OCI-LY3 (cell line): ENCODE data around the gene KDM5C.

Source experiments
- H2AFZ ChIP-seq: fragments of 200-600, 300-600 bp; shearing (Covaris generic); 2 replicates; pipeline ENCODE4 v1.6.0; 2014; ENCODE audit warnings: antibody characterized with exemption, low read depth, low read length
- H3K27ac ChIP-seq: fragments of 200-600, 300-600 bp; sonication (generic); 2 replicates; pipeline ENCODE4 v1.5.1; 2014; ENCODE audit warnings: mild to moderate bottlenecking, low read length, moderate library complexity, mixed read lengths
- H3K27me3 ChIP-seq: fragments of 200-600, 300-600 bp; sonication (generic); 2 replicates; pipeline ENCODE4 v1.6.1; 2014; ENCODE audit warnings: low read depth, low read length, mixed read lengths
- H3K36me3 ChIP-seq: fragments of 200-600, 300-600 bp; sonication (generic); replicated peaks from 2 replicates; pipeline ENCODE3; 2014; ENCODE audit warnings: low read depth, low read length, mixed read lengths
- H3K4me1 ChIP-seq: fragments of 300-600, 200-600 bp; sonication (generic); 2 replicates; pipeline ENCODE4 v1.6.1; 2014; ENCODE audit warnings: low read length, mixed read lengths
- H3K4me2 ChIP-seq: fragments of 200-600, 300-600 bp; sonication (generic); 2 replicates; pipeline ENCODE4 v1.6.1; 2014; ENCODE audit warnings: low read length, mixed read lengths
- H3K4me3 ChIP-seq: fragments of 300-600, 200-600 bp; sonication (generic); 2 replicates; pipeline ENCODE4 v1.5.1; 2014; ENCODE audit warnings: antibody characterized with exemption, mild to moderate bottlenecking, low read length, moderate library complexity
- H3K79me2 ChIP-seq: fragments of 300-600, 200-600 bp; shearing (Covaris generic); 2 replicates; pipeline ENCODE4 v1.6.1; 2014; ENCODE audit warnings: mild to moderate bottlenecking, low read length, mixed read lengths
- H3K9ac ChIP-seq: fragments of 300-600, 200-600 bp; shearing (Covaris generic); 2 replicates; pipeline ENCODE4 v1.6.0; 2014; ENCODE audit warnings: mild to moderate bottlenecking, low read length, moderate library complexity
- H3K9me3 ChIP-seq: fragments of 200-600, 300-600 bp; shearing (Covaris generic); 2 replicates; pipeline ENCODE4 v1.6.1; 2014; ENCODE audit warnings: low read length, mixed read lengths; ENCODE audit not compliant: insufficient read depth
- H4K20me1 ChIP-seq: fragments of 200-600, 300-600 bp; sonication (generic); 2 replicates; pipeline ENCODE4 v1.6.1; 2016; ENCODE audit warnings: low read length, mixed read lengths; ENCODE audit not compliant: insufficient read depth
- EZH2phosphoT487 ChIP-seq: fragments of 200-600 bp; shearing (Covaris generic); IDR thresholded peaks from 2 replicates; pipeline ENCODE4 v1.6.1; 2018; ENCODE audit warnings: antibody characterized with exemption, mixed run types, low read depth
- TF ChIP-seq, protein P1 (sequence below): fragments of 200-600, 300-600 bp; sonication (generic); IDR thresholded peaks from 2 replicates; pipeline ENCODE4 v1.5.1; 2014; ENCODE audit warnings: antibody characterized with exemption, low read length, low read depth

The KDM5C gene

DNA sequence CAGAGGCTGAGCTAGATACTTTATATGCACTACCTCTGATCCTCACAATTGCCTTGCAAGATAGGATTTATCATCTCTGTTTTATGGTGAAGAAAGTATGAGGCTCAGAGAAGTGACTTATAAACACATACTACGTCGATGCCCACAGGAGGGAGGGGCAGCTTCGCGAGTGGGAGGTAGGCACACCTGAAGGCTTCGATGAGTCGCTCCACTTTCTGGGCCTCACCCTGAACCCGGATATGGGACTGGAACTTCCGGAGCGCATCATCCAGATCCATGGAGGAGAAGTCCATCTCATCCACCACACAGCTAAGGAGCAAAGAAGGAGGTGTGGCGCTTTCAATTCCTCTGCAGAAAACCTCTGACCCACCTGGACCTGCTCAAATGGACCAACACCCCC lies 22.9 kb upstream of the KDM5C start:
- Histone ChIP-seq H3K4me1 (no peaks in the 10 kb centered on the region), H3K36me3 (no peaks in the 10 kb centered on the region), H3K9me3 (no peaks in the 10 kb centered on the region), H3K9ac (no peak overlapping the region), H2AFZ (no peak overlapping the region), H3K79me2 (no peaks in the 10 kb centered on the region), H3K4me2 (no peak overlapping the region), H3K4me3 (no peak overlapping the region), H4K20me1 (no peaks in the 10 kb centered on the region), H3K27me3 (no peaks in the 10 kb centered on the region), H3K27ac (no peak overlapping the region)
- TF ChIP-seq, protein P1, sequence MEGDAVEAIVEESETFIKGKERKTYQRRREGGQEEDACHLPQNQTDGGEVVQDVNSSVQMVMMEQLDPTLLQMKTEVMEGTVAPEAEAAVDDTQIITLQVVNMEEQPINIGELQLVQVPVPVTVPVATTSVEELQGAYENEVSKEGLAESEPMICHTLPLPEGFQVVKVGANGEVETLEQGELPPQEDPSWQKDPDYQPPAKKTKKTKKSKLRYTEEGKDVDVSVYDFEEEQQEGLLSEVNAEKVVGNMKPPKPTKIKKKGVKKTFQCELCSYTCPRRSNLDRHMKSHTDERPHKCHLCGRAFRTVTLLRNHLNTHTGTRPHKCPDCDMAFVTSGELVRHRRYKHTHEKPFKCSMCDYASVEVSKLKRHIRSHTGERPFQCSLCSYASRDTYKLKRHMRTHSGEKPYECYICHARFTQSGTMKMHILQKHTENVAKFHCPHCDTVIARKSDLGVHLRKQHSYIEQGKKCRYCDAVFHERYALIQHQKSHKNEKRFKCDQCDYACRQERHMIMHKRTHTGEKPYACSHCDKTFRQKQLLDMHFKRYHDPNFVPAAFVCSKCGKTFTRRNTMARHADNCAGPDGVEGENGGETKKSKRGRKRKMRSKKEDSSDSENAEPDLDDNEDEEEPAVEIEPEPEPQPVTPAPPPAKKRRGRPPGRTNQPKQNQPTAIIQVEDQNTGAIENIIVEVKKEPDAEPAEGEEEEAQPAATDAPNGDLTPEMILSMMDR: no peak

DNA sequence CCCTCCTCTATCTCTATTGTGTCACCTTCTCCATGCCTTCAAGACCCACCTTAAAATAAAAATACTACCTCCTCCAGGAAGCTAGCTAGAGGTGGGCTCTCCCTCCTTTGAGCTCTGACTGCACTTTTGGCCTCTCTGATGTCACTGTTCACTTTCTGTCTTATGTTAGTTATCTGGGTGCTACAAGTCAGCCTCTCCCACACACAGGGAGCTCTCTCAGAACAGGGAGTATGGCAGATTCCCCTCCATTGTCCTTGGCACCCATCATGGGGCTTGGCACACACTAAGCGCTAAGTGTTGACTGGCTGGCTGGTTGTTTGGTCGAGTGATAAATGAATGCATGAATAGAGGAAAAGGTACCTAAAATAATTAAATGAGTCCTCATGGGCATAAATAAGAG lies 21.2 kb upstream of the KDM5C start:
- no peak overlapping the region for H3K9ac ChIP-seq
- TF ChIP-seq, protein P1: no peak
- TF ChIP-seq EZH2phosphoT487: no peak
- H3K4me2 ChIP-seq: no peak overlapping the region
- H3K27me3 ChIP-seq: no peaks in the 10 kb centered on the region
- H3K4me1 ChIP-seq: no peaks in the 10 kb centered on the region
- H4K20me1 ChIP-seq: no peaks in the 10 kb centered on the region
- H3K36me3 ChIP-seq: no peaks in the 10 kb centered on the region
- no peaks in the 10 kb centered on the region for H3K79me2 ChIP-seq
- no peak overlapping the region for H3K4me3 ChIP-seq
- no peaks in the 10 kb centered on the region for H3K9me3 ChIP-seq
- H3K27ac ChIP-seq: no peak overlapping the region
- no peak overlapping the region for H2AFZ ChIP-seq

DNA sequence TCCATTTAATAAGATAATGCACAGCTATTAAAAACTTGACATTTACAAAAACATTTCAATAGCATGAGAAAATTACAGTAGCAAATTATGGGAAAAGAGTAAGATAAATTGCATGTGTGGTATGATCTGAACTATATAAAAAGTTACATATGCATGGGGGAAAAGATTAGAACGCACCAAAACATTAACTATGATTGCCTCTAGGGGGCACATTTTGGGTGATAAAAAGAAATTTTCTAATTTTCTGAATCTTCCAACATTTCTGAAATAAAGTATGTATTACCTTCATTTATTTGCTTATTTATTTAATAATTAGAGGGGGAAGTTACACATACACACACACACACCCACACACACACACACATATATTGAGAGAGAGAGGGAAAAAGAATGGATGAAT lies 19.6 kb upstream of the KDM5C start:
- H3K4me1 ChIP-seq: no peaks in the 10 kb centered on the region
- H2AFZ ChIP-seq: no peak overlapping the region
- TF ChIP-seq, protein P1: peak; percentile 22
- no peak for TF ChIP-seq EZH2phosphoT487
- H3K27ac ChIP-seq: no peak overlapping the region
- H3K4me2 ChIP-seq: no peak overlapping the region
- H4K20me1 ChIP-seq: no peaks in the 10 kb centered on the region
- H3K36me3 ChIP-seq: no peaks in the 10 kb centered on the region
- no peak overlapping the region for H3K4me3 ChIP-seq
- H3K9me3 ChIP-seq: no peaks in the 10 kb centered on the region
- H3K27me3 ChIP-seq: no peaks in the 10 kb centered on the region
- H3K9ac ChIP-seq: no peak overlapping the region
- no peaks in the 10 kb centered on the region for H3K79me2 ChIP-seq

DNA sequence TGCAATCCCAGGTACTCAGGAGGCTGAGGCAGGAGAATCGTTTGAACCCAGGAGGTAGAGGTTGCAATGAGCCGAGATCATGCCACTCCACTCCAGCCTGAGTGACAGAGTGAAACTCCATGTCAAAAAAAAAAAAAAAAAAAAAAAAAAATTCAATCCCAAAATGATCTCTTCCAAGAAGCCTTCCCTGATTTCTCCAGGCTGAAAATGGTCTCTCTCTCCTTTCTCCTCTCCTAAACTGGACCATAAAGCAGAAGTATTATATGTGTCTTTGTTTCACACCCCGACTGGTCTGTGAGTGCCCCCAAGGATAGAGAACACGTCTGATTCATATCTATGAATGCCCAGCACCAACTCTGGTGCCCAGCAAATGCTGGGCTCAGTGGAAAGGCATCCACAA lies 17.3 kb upstream of the KDM5C start:
- no peak overlapping the region for H2AFZ ChIP-seq
- no peaks in the 10 kb centered on the region for H3K36me3 ChIP-seq
- no peak overlapping the region for H3K4me2 ChIP-seq
- no peaks in the 10 kb centered on the region for H3K79me2 ChIP-seq
- no peaks in the 10 kb centered on the region for H3K9me3 ChIP-seq
- H3K4me3 ChIP-seq: no peak overlapping the region
- no peak overlapping the region for H3K27ac ChIP-seq
- H3K27me3 ChIP-seq: no peaks in the 10 kb centered on the region
- TF ChIP-seq EZH2phosphoT487: no peak
- TF ChIP-seq, protein P1: no peak
- H4K20me1 ChIP-seq: no peaks in the 10 kb centered on the region
- H3K4me1 ChIP-seq: no peaks in the 10 kb centered on the region
- H3K9ac ChIP-seq: no peak overlapping the region
